ENCODE data around the gene DCD. TPM values are rescaled to one million over a fixed set of nuclear protein-coding genes. Genes with fewer than 3 reads are reported as not detected.

DCD gene
- total and polyA plus RNA-seq, 3 donors from 2014 or later, result not detected

DNA sequence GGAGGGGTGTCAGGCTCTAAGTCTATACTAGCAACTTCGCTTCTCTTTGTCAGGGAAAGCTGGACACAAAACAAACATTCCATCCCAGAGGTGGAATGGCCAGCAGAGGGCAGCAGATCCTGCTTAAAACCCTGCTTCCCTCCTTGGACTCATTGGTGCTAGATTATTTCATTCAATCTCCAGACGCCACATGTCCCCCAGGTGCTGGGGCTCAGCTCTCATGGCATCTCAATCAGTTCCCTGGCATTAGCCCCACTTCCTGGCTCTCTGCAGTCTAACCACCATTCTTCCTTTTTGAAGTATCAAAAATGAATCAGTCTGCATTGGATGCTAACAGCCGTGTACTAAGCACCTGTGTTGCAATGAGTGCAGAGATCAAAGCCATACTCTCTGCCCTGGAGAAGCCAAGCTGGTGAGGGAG, 51.6 kb downstream of the DCD start:
- H3K4me1 ChIP-seq, result peaks cover 13% of the 10 kb centered on the region
- H3K36me3 ChIP-seq (ENCODE audit: low read depth, missing control alignments), result no peaks in the 10 kb centered on the region
- peak; percentile 45 to 88 (median 71) for TF ChIP-seq CTCF (IDR thresholded peaks at IDR 0.05)
- no peak for TF ChIP-seq POLR2A (IDR thresholded peaks at IDR 0.05)
- H3K27ac ChIP-seq, result no peak overlapping the region
- DNase-seq, result peak; percentile 84
- H3K4me3 ChIP-seq, result no peak overlapping the region
- H3K9me3 ChIP-seq, result no peaks in the 10 kb centered on the region
- intact Hi-C loops (cut with DNase I; ENCODE audit: low total_unique reads), result no loop called here
- 33 to 43% methylated on average over 3 of the region's 3 CpGs for WGBS, 2 donors
- no peaks in the 10 kb centered on the region for H3K27me3 ChIP-seq

DNA sequence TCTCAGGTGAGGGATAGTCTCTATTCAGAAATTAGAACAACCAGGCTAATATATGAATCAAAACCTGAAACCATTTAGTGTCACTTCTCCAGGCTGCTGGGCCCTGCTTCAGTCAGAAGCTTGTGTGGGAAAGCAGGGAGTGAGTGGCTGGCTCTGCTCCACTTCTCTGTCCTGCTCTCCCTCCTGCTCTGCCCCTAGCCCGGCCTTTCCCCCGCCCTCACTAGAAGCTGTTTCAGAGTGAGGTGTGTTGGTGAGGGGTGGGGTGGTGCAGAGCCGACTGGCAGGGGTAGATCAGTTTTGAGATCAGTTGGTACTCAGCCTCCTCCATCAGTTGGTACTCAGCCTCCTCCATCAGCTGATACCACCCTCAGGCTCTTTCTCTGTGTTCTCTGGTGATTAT, 52.7 kb downstream of the DCD start:
- Histone ChIP-seq H3K36me3 (ENCODE audit: low read depth, missing control alignments) (no peaks in the 10 kb centered on the region), H3K27me3 (no peaks in the 10 kb centered on the region), H3K4me1 (peaks cover 13% of the 10 kb centered on the region), H3K9me3 (no peaks in the 10 kb centered on the region), H3K27ac (no peak overlapping the region), H3K4me3 (no peak overlapping the region)
- no peak for TF ChIP-seq POLR2A (IDR thresholded peaks at IDR 0.05)
- intact Hi-C loops (cut with DNase I; ENCODE audit: low total_unique reads), result no loop called here
- DNase-seq, result no peak
- WGBS, 2 donors, result 60 to 75% methylated on average over 3 of the region's 3 CpGs

Other genes with a start within 250 kb of the DCD start
- 10 to 100 TPM in 1 of 2 donors, 1 to 10 TPM in 1; 9.0 to 10.7 TPM for gene ITGA5, start 229.1 kb downstream of the DCD start, total RNA-seq
- gene ITGA5, start 229.1 kb downstream of the DCD start, polyA plus RNA-seq (ENCODE audit: insufficient read depth, low read depth, low replicate concordance), result 16.3 TPM
- 100 to 1,000 TPM; 109 to 191 TPM for gene GTSF1, start 174.8 kb downstream of the DCD start, total RNA-seq
- 456 TPM for gene GTSF1, start 174.8 kb downstream of the DCD start, polyA plus RNA-seq (ENCODE audit: insufficient read depth, low read depth, low replicate concordance)
- 1 to 10 TPM; 4.0 to 5.0 TPM for gene NCKAP1L, start 150.6 kb downstream of the DCD start, total RNA-seq
- gene NCKAP1L, start 150.6 kb downstream of the DCD start, polyA plus RNA-seq (ENCODE audit: insufficient read depth, low read depth, low replicate concordance), result 9.0 TPM
- 1 to 10 TPM; 3.4 to 4.1 TPM for gene PDE1B, start 98.8 kb downstream of the DCD start, total RNA-seq
- 5.4 TPM for gene PDE1B, start 98.8 kb downstream of the DCD start, polyA plus RNA-seq (ENCODE audit: insufficient read depth, low read depth, low replicate concordance)
- gene PPP1R1A, start 59.7 kb downstream of the DCD start, total RNA-seq, result 1 to 10 TPM; 6.1 to 6.9 TPM
- 6.3 TPM for gene PPP1R1A, start 59.7 kb downstream of the DCD start, polyA plus RNA-seq (ENCODE audit: insufficient read depth, low read depth, low replicate concordance)
- gene LACRT, start 13.5 kb downstream of the DCD start, total RNA-seq, result not detected
- gene LACRT, start 13.5 kb downstream of the DCD start, polyA plus RNA-seq (ENCODE audit: insufficient read depth, low read depth, low replicate concordance), result not detected
- 1 to 10 TPM in 1 of 2 donors, not detected in 1; 1.4 TPM for gene MUCL1, start 206.2 kb upstream of the DCD start, total RNA-seq
- 1.6 TPM for gene MUCL1, start 206.2 kb upstream of the DCD start, polyA plus RNA-seq (ENCODE audit: insufficient read depth, low read depth, low replicate concordance)